HG02759 (cell line): Measurements from ENCODE around the gene IFITM10.
"Not testable (repeated sequence)": the region's sequence is repeated elsewhere in the genome, so short reads cannot be mapped to it uniquely, and the experiment has no call there.

Experiments
- ATAC-seq: cut with Tn5 transposase; IDR thresholded peaks from one replicate; pipeline ENCODE4 v1.9.1; 2021; ENCODE audit warnings: mild to moderate bottlenecking, moderate library complexity; ENCODE audit not compliant: unreplicated experiment

The IFITM10 gene

DNA sequence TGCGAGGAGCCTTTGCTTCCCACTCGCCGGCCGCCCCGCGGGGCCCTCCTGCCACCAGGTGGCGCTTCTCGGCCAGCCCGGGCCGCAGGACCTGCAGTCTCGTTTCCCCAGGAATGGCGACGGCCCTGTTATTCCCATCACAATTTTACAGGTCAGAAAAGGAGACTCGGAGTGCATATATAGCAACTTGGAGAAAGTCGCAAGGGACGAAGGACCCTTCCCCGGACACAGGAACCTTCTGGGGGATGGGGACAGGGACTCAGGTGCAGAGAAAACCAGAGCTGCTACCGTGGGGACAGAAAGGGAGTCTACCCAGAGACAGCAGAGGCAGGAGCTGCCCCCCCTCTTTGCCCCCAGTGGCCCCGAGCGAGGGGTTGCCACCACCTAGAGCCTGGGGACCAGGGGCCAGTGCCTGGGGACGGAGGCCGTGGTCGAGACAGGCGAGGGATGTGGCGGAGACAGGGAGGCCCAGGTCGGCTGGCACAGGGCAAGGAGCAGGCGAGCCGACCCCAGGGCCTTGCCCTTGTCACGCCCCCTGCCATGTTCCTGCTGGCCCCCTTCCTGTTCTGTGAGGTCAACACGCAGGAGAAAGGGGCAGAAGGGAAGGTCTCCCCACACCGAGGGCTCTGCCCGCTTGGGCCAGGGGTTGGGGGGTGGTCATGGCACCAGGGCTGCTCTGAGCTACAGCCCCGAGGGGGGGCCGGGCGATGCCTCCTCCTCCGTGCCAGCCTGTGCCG lies 56.9 kb downstream of the IFITM10 start:
- ATAC-seq: no peak

DNA sequence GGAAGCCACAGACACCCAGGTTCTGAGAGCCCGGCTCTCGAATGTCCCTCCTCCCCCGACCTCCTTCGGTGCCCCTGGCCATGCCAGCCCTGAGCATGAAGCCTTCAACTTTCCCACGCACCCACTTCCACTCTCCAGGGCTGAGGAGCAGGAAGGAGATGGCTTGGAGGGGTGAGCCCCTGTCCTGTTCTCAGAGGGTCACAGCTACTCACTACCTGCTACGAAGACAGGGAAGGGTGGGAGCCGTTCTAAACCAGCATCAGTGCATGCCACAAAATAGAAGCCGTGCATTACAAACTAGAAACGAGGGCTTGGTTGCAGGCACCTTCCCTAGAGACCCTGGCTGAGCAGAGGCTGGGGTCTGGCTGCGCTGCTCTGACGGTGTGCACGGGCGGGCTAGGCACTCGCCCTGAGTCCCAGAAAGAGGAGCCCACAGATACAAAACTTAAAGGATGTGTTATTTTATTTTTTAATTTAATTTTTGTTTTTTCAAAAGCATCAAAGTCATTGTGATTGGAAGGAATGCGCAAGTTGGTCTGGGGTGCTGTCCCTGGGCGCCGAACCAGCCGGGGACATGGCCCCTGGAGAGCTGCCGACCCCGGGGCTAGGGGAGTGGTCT lies 57.6 kb downstream of the IFITM10 start:
- no peak for ATAC-seq

DNA sequence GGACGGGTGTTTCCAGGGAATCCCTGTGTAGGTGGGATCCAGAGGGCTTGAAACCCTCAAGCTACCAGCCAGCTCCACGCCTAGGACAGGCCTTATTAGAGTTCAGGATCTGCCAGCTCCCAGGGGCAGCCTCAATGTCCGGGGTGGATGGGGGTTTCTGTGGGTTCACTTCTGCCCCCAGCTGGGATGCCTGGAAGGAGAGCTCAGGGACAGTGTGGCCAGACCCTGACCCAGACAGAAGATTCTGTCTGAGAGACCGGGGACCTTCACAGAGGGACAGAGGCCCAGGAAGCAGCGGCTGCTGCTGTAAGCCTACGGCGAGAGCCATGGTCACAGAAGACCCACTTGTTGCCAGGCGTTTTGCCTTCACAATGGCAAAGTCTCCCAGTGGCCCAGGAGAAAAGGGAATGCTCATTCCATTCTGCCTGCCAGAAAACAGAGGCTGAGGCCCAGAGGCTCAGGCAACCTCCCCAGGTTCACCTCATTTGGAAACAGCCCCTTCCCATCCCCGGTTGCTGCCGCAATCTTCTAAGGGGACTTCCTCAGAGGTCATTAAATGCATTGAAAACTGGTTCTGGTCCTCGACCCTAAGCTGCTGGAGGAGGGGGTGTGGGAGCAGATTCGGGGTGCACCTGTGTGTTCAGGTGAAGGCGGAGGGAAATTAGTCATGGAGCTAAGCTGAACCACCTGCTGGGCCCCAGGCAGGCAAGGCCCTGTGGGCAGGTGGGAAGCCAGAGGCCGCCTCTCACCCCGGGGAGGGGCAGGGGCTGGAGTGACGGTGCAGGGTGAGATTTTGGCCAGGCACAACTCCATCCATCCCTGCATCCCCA lies 58.3 kb downstream of the IFITM10 start:
- no peak for ATAC-seq

DNA sequence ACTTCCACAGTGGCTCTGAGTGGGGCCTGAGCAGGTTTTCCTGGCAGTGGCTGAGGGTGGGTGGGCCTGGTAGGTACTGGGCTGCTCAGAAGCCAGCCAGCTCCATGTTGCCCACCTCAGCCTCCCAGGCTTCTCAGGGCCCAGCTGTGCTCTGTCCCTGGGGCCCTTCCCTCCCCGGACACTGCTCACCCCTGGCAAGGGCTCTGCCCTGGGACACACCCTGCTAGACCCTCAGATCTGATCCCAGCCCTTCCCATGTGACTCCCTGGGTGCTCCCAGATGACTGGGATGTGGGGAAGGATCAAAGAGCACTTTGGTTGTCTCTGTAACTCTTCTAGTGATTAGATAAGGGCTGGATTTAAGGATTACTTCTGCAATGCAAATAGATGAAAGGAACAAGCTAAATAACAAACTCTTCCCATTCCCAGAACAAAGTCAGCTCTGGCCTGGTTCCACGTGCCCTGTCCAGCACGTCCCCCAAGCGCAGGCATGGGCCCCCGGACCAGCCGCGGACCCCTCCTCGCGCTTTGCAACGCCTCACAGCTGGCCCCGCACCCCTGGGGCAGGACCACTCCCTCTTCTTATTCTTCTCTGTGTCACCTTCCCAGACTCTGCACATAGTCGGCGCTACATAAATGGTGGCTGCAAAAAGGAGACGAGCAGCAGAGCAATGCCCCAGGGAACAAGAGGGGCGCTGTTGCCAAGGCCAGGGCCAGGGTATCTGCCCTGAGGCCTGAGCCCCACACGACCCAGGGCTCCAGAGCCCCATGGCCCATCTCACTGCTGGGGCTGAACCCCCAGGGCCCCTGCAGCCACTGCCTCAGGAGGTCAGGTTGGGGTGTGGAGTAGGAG lies 59.1 kb downstream of the IFITM10 start:
- no peak for ATAC-seq

DNA sequence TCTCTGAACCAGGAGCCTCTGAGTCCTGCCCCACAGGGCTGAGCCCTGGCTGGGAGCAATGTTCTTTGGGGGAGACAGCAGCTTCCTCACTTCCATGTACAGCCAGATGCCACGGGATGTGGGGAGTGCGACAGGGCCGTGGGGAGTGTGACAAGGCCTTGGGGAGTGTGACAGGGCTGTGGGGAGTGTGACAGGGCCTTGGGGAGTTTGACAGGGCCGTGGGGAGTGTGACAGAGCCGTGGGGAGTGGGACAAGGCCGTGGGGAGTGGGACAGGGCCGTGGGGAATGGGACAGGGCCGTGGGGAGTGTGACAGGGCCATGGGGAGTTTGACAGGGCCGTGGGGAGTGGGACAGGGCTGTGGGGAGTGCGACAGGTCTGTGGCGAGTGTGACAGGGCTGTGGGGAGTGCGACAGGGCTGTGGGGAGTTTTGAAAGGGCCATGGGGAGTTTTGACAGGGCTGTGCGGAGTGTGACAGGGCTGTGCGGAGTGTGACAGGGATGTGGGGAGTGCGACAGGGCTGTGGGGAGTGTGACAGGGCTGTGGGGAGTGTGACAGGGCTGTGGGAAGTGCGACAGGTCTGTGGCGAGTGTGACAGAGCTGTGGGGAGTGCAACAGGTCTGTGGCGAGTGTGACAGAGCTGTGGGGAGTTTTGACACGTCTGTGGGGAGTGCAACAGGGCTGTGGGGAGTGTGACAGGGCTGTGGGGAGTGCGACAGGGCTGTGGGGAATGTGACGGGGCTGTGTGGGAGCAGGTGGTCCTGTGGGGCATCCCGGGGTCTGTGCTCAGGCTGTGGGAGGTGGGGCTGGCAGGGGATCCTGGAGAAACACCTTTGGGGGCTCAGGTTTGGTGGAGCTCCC lies 60.0 kb downstream of the IFITM10 start:
- ATAC-seq: no peak

DNA sequence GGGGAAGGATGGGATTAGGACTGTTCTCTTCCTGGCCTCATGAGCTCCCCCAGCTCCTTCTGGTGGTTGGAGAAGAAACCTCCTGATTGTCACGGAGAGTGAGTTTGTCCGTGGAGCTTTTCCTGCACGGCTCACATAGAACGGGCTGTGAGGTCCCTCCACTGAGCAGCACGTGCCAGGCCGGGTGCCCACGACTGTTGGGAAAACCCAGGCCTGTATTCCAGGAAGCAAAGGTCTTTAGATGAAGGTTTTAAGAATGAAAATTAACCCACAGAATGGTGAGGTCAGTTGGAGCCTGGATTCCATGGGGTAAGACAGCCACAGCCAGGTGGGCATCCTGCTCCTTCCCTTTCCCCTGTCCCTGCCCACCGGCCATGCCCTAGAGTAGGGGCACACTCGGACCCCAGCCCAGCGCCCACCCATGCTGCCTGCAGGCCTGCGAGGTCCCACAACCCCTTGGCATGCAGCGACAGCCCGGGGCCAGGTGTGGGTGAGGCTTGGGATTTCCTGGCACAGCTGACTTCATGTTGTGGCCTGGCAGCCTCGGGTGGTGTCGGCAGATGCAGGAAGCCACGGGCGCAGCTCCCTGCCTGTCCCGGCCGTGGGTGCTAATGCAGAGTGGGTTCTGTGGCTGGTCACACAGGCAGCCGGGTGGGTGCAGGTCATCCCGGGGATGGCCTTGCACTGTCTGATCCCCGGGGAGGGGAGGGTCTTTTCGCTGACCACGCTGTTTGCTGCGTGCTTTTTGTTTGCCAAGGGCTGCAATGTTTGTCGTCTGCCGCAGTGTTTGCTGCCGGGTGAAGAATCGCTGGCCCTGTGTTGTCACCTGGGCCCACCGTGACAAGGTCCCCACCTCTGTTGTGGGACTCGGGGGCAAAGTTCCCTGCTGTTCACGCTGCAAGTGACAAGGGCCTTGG lies 60.9 kb downstream of the IFITM10 start:
- ATAC-seq: not testable (repeated sequence)

DNA sequence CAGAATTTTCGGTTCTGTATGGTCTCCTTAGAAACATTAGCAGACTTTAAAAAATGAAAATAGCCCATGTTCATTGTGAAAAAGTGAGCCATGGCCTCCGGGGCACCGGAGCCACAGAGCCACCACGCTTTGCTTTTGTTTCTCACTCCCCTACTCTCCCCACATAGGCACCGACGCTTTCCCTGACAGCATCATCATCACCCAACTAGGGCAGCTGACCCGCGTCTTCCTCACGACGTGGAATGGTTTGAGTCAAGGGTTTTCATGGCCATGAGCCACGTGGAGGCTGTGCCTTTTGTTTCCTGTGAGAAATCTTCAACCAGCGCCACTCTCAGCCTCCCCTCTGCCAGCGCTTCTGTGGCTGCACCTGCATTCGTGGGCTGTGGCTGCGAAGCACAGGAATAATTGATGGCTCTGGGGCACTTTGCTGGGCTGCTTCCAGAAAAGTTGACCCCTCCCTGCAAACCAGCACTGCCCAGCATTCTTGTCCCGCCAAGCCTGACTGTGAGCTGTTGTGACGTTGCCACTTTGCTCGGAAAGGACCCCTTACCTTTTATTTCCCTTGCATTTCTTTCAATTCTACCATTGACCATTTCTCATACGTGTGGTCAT lies 62.0 kb downstream of the IFITM10 start:
- not testable (repeated sequence) for ATAC-seq

DNA sequence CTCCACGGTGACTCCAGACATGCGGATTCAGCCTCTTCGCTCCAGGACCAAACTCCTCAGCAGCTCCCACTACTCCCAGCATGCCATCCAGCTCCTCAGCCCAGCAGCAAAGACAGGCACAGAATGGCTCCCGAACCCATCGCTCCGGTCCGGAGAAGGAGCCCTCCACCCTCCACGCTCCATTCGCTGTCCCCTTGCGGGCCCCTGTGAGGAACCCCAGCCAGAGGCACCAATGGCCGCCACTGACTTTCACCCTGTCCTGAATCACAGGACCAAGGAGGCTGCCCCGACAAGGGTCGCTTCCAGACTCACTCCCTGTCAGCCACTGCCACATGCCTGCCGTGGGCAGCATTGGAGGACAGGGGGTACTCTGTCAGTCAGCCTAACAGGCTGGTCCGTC lies 64.2 kb downstream of the IFITM10 start:
- ATAC-seq: not testable (repeated sequence)

DNA sequence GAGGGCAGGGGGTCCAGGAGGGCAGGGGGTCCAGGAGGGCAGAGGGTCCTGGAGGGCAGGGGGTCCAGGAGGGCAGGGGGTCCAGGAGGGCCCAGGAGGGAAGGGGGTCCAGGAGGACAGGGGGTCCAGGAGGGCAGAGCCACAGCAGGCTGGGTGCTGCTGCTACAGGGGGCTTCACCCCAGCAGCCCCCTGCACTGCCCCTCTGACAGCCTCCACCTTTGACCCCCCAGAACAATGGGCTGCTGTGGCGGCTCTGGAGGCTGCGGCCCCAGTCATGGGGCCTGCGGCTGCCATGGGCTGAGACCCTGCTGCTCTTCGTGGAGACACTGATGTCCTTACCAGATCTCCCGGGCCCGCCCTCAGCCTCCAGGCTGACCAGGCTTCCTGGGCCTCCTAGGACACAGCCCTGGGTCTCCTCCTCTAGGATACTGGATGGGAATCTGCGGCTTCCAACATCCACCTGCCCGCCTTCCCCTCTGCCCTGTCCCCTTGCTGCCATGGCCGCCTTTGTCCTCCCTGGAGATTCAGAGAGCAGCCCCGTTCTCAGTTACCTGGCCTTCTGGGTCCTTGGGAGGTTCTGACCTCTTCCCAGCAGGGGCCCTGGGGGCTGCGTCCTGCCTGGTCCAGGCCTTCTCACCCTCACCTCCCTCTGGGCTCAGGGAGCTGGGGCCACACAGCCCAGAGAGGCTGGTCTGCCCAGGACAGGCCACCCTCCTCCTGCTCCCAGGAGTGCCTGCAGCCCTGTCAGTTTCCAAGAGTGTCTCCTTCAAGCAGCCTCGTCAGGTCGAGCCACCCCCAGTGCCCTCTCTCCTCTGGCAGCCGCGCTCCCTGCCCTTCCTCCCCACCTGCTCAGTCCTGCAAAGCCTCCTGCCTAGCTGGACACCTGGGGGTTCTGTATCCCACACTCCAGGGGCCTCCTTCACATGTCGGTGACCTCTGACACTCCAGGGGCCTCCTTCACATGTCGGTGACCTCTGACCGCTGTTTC lies 65.2 kb downstream of the IFITM10 start:
- ATAC-seq: not testable (repeated sequence)

DNA sequence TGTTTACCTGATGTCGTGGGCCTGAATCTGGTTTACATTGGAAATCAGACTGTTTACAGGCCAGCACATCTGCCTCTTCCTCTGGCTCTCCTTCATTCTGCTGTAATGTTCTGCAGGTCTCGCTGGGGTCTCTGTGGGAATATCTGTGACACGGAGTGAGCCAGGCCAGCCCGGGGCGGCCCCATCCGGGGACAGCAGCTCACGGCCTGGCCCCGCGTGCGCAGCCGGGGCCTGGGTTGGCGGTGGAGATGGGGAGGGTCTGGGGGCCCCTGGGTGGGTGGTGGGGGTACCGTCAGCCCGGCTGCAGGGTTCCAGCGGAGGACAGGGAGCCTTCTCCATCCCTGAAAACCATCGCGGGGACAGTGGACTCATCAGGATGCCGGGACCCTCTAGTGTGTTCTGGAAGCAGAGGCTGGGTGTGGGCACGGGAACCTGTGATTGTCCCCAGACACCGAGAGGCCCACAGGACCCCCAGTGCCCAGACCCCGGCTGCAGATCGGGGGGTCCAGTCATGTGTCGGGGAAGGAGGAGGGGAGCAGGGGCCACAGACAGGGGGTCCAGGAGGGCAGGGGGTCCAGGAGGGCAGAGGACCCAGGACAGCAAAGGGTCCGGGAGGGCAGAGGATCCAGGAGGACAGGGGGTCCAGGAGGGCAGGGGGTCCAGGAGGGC lies 66.4 kb downstream of the IFITM10 start:
- ATAC-seq: not testable (repeated sequence)

DNA sequence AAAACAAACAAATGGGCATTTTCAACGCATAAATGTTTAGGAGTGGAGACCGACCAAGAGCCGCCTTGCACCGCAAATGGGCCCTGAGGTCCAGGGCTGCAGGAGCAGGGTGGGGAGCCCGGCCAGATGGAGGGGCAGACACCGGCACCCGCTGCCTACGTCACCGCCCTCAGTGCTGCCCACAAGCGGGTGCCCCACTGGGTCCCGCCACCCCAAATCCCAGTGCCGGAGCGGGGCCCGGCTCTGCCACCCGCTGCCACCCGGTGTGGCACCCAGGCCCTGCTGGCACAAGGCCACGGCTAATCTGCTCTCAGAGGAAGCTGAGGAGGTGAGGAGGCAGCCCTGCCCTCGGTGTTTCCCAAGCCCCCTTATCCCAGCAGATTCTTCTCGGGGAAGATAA lies 67.2 kb downstream of the IFITM10 start:
- ATAC-seq: not testable (repeated sequence)
